Muscle layer of colon (tissue), 2 donors: ENCODE measurements around the gene CRYGN.

ENCODE experiments used
- H3K27ac ChIP-seq: one replicate; pipeline ENCODE4 v1.7.0; 2013; ENCODE audit warnings: low read depth, mild to moderate bottlenecking, low read length, moderate library complexity
- H3K27me3 ChIP-seq, 2 donors: one replicate each; pipeline ENCODE4 v1.7.0; 2013; ENCODE audit warnings: low read length in 2 of 2, mild to moderate bottlenecking in 2 of 2; ENCODE audit not compliant: insufficient read depth in 2 of 2, control insufficient read depth in 1 of 2
- H3K36me3 ChIP-seq: one replicate; pipeline ENCODE4 v1.7.0; 2013; ENCODE audit warnings: mild to moderate bottlenecking, low read length; ENCODE audit not compliant: insufficient read depth
- H3K4me1 ChIP-seq: one replicate; pipeline ENCODE4 v1.7.0; 2013; ENCODE audit warnings: mild to moderate bottlenecking, low read length; ENCODE audit not compliant: insufficient read depth
- H3K4me3 ChIP-seq, 2 donors: one replicate each; pipeline ENCODE4 v1.7.0; 2013; ENCODE audit warnings: low read length in 2 of 2, low read depth in 1 of 2, mild to moderate bottlenecking in 1 of 2, moderate library complexity in 1 of 2
- H3K9ac ChIP-seq: one replicate; pipeline ENCODE4 v1.7.0; 2013; ENCODE audit warnings: low read length
- H3K9me3 ChIP-seq: one replicate; pipeline ENCODE4 v1.7.0; 2013; ENCODE audit warnings: mild to moderate bottlenecking, low read length
- donor health status: abdominal sarcoma.
- donor health status: Adenocarcinoma of cecum.

CRYGN gene

DNA sequence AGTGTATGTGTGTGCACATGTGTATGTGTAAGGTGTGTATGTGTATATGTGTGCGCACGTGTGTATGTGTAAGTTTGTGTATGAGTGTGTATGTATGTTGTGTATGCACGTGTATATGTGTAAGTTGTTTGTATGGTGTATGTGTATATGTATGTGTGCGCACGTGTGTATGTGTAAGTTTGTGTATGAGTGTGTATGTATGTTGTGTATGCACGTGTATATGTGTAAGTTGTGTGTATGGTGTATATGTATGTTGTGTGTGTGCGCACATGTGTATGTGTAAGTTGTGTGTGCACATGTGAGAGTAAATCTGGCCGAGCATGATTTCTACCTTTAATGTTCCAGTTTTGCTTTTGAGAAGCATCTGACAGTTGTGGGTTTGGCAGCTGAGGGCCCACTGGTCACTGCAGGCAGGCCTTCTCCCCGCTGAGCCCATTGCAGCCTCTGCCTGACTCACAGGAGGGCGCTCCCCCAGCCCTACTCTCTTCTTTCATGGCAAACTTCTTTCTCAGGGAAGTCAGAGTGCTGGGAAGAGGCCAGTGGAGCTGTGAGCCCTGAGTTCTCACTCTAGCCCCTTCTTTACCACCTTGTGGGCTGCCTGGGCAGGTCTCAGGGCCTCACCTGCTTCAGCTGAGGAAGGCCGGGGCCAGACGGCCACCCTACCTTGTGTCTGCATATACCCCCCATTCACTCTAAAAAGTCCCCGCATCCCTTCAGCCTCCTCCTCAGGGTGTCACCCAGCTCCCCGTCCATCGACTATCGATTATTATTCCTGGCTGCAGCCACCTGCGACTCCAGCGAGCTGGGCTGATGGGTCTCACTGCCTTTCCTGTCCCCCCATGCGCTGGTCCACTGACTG is 41.3 kb downstream of the CRYGN start:
- Histone ChIP-seq H3K36me3 (no peaks in the 10 kb centered on the region), H3K9me3 (no peaks in the 10 kb centered on the region), H3K9ac (no peak overlapping the region), H3K27me3 (no peaks in the 10 kb centered on the region), H3K27ac (no peak overlapping the region), H3K4me1 (peaks cover 4% of the 10 kb centered on the region), H3K4me3 (no peak overlapping the region)

GRCh38 chr7:151397026-151397425 is 42.9 kb downstream of the CRYGN start:
- Histone ChIP-seq H3K27me3 (no peaks in the 10 kb centered on the region), H3K4me3 (no peak overlapping the region), H3K4me1 (no peaks in the 10 kb centered on the region), H3K27ac (no peak overlapping the region), H3K9ac (no peak overlapping the region), H3K36me3 (no peaks in the 10 kb centered on the region), H3K9me3 (no peaks in the 10 kb centered on the region)

GRCh38 chr7:151396328-151396970 is 43.5 kb downstream of the CRYGN start:
- Histone ChIP-seq H3K9me3 (no peaks in the 10 kb centered on the region), H3K4me1 (no peaks in the 10 kb centered on the region), H3K27me3 (no peaks in the 10 kb centered on the region), H3K9ac (no peak overlapping the region), H3K27ac (no peak overlapping the region), H3K36me3 (no peaks in the 10 kb centered on the region), H3K4me3 (no peak overlapping the region)

GRCh38 chr7:151395036-151395367 is 44.9 kb downstream of the CRYGN start:
- H3K36me3 ChIP-seq: no peaks in the 10 kb centered on the region
- no peaks in the 10 kb centered on the region for H3K4me1 ChIP-seq
- no peak overlapping the region for H3K27ac ChIP-seq
- no peaks in the 10 kb centered on the region for H3K27me3 ChIP-seq
- H3K4me3 ChIP-seq: no peak overlapping the region
- no peak overlapping the region for H3K9ac ChIP-seq
- H3K9me3 ChIP-seq: no peaks in the 10 kb centered on the region

DNA sequence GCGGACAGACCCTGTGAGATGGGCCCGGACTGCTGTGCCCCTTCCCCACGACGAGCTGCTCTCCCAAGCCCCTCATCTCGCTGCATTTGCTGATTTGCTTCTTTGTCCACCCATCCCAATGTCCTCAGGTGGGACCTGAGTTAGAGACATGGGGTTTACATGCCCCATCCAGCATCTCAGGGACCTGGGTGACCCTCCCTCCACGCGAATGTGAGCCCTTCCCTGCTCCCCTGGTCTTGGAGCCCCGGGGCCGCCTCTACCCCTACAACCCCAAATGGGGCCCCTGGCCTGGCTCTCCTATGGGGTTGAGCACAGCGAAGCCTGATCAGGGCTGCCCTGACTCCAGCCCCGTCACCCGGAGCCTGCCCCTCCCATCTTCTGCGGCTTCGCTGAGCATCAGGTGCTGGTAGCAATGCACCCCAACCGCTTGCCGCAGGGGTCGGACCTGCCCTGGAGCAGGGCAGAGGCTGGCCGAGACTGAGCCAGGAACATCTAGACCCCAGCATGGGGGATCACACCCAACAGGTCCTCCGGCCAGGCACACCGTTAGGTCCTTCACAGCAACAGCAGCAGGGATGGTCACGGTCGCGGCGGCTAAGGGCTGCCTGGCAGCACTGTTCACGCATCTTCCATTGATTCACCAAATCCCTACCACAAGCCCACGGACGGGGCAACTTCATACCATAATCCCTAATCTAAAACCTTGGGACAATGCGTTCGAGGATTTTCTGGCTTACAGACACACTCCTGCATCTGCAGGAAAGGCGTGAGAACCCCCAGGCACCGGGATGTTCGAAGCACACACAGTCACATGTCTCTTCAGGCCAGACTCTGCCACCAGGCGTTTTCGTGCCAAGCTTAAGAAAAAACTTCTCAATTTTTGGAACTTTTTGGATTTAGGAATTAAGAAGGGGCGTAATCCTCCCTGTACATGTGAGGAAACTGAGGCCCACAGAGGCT is 45.6 kb downstream of the CRYGN start:
- Histone ChIP-seq H3K4me1 (no peaks in the 10 kb centered on the region), H3K9ac (no peak overlapping the region), H3K27me3 (no peaks in the 10 kb centered on the region), H3K36me3 (no peaks in the 10 kb centered on the region), H3K27ac (no peak overlapping the region), H3K4me3 (no peak overlapping the region), H3K9me3 (no peaks in the 10 kb centered on the region)

GRCh38 chr7:151393031-151393977 is 46.6 kb downstream of the CRYGN start:
- no peaks in the 10 kb centered on the region for H3K36me3 ChIP-seq
- no peak overlapping the region for H3K4me3 ChIP-seq
- H3K4me1 ChIP-seq: no peaks in the 10 kb centered on the region
- no peak overlapping the region for H3K27ac ChIP-seq
- H3K9me3 ChIP-seq: no peaks in the 10 kb centered on the region
- no peak overlapping the region for H3K9ac ChIP-seq
- H3K27me3 ChIP-seq: no peaks in the 10 kb centered on the region

GRCh38 chr7:151392426-151392825 is 47.5 kb downstream of the CRYGN start:
- H3K4me3 ChIP-seq: no peak overlapping the region
- no peaks in the 10 kb centered on the region for H3K4me1 ChIP-seq
- H3K27me3 ChIP-seq: no peaks in the 10 kb centered on the region
- no peaks in the 10 kb centered on the region for H3K36me3 ChIP-seq
- no peak overlapping the region for H3K9ac ChIP-seq
- H3K9me3 ChIP-seq: no peaks in the 10 kb centered on the region
- no peak overlapping the region for H3K27ac ChIP-seq

DNA sequence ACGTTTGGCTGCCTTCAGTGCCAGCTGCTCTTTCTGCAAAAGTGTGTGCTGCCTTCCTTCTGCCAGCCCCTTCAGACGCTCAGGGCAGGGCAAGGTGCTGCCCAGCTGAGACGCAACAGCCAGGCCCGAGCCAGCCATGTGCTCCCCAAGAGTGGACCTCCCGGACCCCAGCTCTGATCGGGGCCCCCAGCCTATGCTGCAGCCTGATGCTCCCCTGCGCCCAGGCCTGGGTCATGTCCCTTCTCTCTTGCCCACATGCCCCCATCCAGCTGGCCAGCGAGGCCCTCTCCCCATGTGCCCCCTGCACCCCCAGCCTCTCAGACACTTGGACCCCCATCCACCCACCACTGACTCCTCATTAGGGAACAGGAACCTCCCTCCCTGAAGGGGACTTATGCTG is 47.9 kb downstream of the CRYGN start:
- Histone ChIP-seq H3K27ac (no peak overlapping the region), H3K4me1 (no peaks in the 10 kb centered on the region), H3K9me3 (no peaks in the 10 kb centered on the region), H3K36me3 (no peaks in the 10 kb centered on the region), H3K9ac (no peak overlapping the region), H3K4me3 (no peak overlapping the region), H3K27me3 (no peaks in the 10 kb centered on the region)

GRCh38 chr7:151391358-151391730 is 48.6 kb downstream of the CRYGN start:
- no peak overlapping the region for H3K9ac ChIP-seq
- no peak overlapping the region for H3K27ac ChIP-seq
- H3K36me3 ChIP-seq: no peaks in the 10 kb centered on the region
- no peak overlapping the region for H3K4me3 ChIP-seq
- H3K4me1 ChIP-seq: no peaks in the 10 kb centered on the region
- no peaks in the 10 kb centered on the region for H3K27me3 ChIP-seq
- H3K9me3 ChIP-seq: no peaks in the 10 kb centered on the region

- no peaks in the 10 kb centered on the region for H3K27me3 ChIP-seq
Measured at GRCh38 chr7:151390598-151391357, 49.2 kb downstream of the CRYGN start.

More at GRCh38 chr7:151390598-151391357, 49.2 kb downstream of the CRYGN start:
- H3K27ac ChIP-seq: no peak overlapping the region
- H3K9ac ChIP-seq: no peak overlapping the region
- no peaks in the 10 kb centered on the region for H3K4me1 ChIP-seq
- H3K9me3 ChIP-seq: no peaks in the 10 kb centered on the region
- H3K36me3 ChIP-seq: no peaks in the 10 kb centered on the region
- no peak overlapping the region for H3K4me3 ChIP-seq
